Keratinocyte (primary cell): ENCODE data around the gene KLHL22. TPM values are rescaled to one million over a fixed set of nuclear protein-coding genes. Genes with fewer than 3 reads are reported as not detected.
A peak's percentile ranks its signal among the peaks of the same experiment; 100 is the strongest.

Experiments used
- DNase-seq: peaks from one replicate; pipeline ENCODE4 v3.0.0-alpha.2; 2011; ENCODE audit warnings: low read depth, missing footprints, low spot score
- FAIRE-seq: peaks from 2 replicates; lab custom pipeline; 2011; peaks lifted over from hg19 to GRCh38; lab: Jason Lieb, UNC
- H2AFZ ChIP-seq: 2 replicates; pipeline ENCODE4 v1.6.0; 2012; ENCODE audit warnings: low read length, control low read depth, inconsistent platforms; ENCODE audit not compliant: control insufficient read depth
- H3K27ac ChIP-seq: 2 replicates; pipeline ENCODE4 v1.5.1; 2011; ENCODE audit warnings: low read length; ENCODE audit not compliant: control insufficient read depth, insufficient read depth
- H3K27me3 ChIP-seq: 3 replicates; pipeline ENCODE4 v1.6.0; 2011; ENCODE audit warnings: low read length; ENCODE audit not compliant: control insufficient read depth, insufficient read depth; ENCODE audit errors: extremely low read depth
- H3K36me3 ChIP-seq, 2 experiments: 2 replicates in 1 of 2; 3 replicates in 1 of 2; pipeline ENCODE4 v1.5.1; 2011; ENCODE audit warnings: low read length in 2 of 2, mild to moderate bottlenecking in 1 of 2; ENCODE audit not compliant: control insufficient read depth in 2 of 2, insufficient read depth in 2 of 2; ENCODE audit errors: extremely low read depth in 1 of 2
- H3K4me1 ChIP-seq: 3 replicates; pipeline ENCODE4 v1.5.1; 2011; ENCODE audit warnings: low read length; ENCODE audit not compliant: control insufficient read depth, insufficient read depth; ENCODE audit errors: extremely low read depth
- H3K4me2 ChIP-seq: 3 replicates; pipeline ENCODE4 v1.6.0; 2011; ENCODE audit warnings: low read depth, low read length; ENCODE audit not compliant: control insufficient read depth, insufficient read depth; ENCODE audit errors: extremely low read depth
- H3K4me3 ChIP-seq, 3 experiments: fragments of 200-600 bp in 1 of 3; sonication (generic) in 1 of 3; 2 replicates in 2 of 3; 3 replicates in 1 of 3; pipeline ENCODE4 v1.5.1; 2011 to 2016; ENCODE audit warnings: low read length in 3 of 3, mild to moderate bottlenecking in 3 of 3, control low read depth in 2 of 3, inconsistent platforms in 1 of 3, low read depth in 1 of 3, mixed read lengths in 1 of 3, mixed run types in 1 of 3, moderate library complexity in 1 of 3; ENCODE audit not compliant: control insufficient read depth in 2 of 3, insufficient read depth in 2 of 3; ENCODE audit errors: extremely low read depth in 1 of 3
- H3K79me2 ChIP-seq: 2 replicates; pipeline ENCODE4 v1.6.0; 2012; ENCODE audit warnings: low read length; ENCODE audit not compliant: control insufficient read depth, insufficient read depth
- H3K9ac ChIP-seq: 3 replicates; pipeline ENCODE4 v1.6.0; 2011; ENCODE audit warnings: low read length; ENCODE audit not compliant: control insufficient read depth, insufficient read depth; ENCODE audit errors: extremely low read depth
- H3K9me1 ChIP-seq: 3 replicates; pipeline ENCODE4 v1.6.0; 2011; ENCODE audit warnings: low read length; ENCODE audit not compliant: control insufficient read depth, insufficient read depth; ENCODE audit errors: extremely low read depth
- H3K9me3 ChIP-seq: 2 replicates; pipeline ENCODE4 v1.5.1; 2012; ENCODE audit warnings: low read depth, low read length; ENCODE audit not compliant: control insufficient read depth
- H4K20me1 ChIP-seq: 3 replicates; pipeline ENCODE4 v1.6.0; 2011; ENCODE audit warnings: low read length; ENCODE audit not compliant: control insufficient read depth, insufficient read depth; ENCODE audit errors: extremely low read depth
- CTCF ChIP-seq, 3 experiments: IDR thresholded peaks in 1 of 3; conservative IDR thresholded peaks in 1 of 3; optimal IDR thresholded peaks in 1 of 3; 2 replicates in 2 of 3; 3 replicates in 1 of 3; pipeline versions ENCODE3 to v1.5.1; 2011; ENCODE audit warnings: low read length in 3 of 3, mild to moderate bottlenecking in 3 of 3, moderate library complexity in 2 of 3, control low read depth in 1 of 3, inconsistent platforms in 1 of 3; ENCODE audit not compliant: insufficient read depth in 2 of 3; ENCODE audit errors: extremely low read depth in 1 of 3
- EZH2 ChIP-seq: IDR thresholded peaks from one replicate; pipeline ENCODE4 v1.6.1; 2012; ENCODE audit warnings: inconsistent platforms, mild to moderate bottlenecking, low read length, moderate library complexity
- dilution Hi-C: fragments of 300-500 bp; cut with MboI; formaldehyde crosslinking; loops from one replicate; pipeline ENCODE4 v1.7.0; 2020; ENCODE audit warnings: low sequenced_read_pairs; ENCODE audit not compliant: extremely low pct_ligation_motif_present
- polyA plus RNA-seq, 5 experiments: library from polyadenylated mRNA; depleted of rRNA in 3 of 5; stranded (reverse) in 3 of 5; stranded (forward) in 1 of 5; unstranded in 1 of 5; fragments of >200 nt; gene quantifications; 1 replicate in 1 of 5; 2 replicates in 3 of 5; 3 replicates in 1 of 5; pipeline versions ENCODE4 v1.2.1 to v1.2.3, GENCODE V29; 2011 to 2012; ENCODE audit warnings: missing spikeins in 2 of 5, low read depth in 1 of 5, low replicate concordance in 1 of 5

KLHL22 gene
- polyA plus RNA-seq, 1 donor (not counting 4 experiments of a cell fraction or from before 2014, with no cell fraction given), result 9.3 TPM

GRCh38 chr22:20533095-20533878 is 37.7 kb upstream of the KLHL22 start:
- peak; percentile 67 for FAIRE-seq
- peaks cover 4% of the 10 kb centered on the region for H3K9me1 ChIP-seq
- peaks cover 16 to 34% of the 10 kb centered on the region in 2 experiments for H3K36me3 ChIP-seq
- H3K4me3 ChIP-seq, result no peak overlapping the region
- no peaks in the 10 kb centered on the region for H3K9me3 ChIP-seq
- no peak for TF ChIP-seq EZH2
- peak in 1 of 3 experiments; percentile 48 for TF ChIP-seq CTCF (optimal IDR thresholded peaks at IDR 0.05 in 1 of 3, IDR thresholded peaks at IDR 0.05 in 1 of 3, conservative IDR thresholded peaks at IDR 0.05 in 1 of 3; ENCODE audit: extremely low read depth in 1 of 3, insufficient read depth in 2 of 3, low read length in 3 of 3)
- peak overlapping the region; percentile 55 for H3K4me2 ChIP-seq
- H4K20me1 ChIP-seq, result peaks cover 3% of the 10 kb centered on the region
- H3K27ac ChIP-seq, result peak overlapping the region; percentile 96
- H3K79me2 ChIP-seq, result peaks cover 74% of the 10 kb centered on the region
- dilution Hi-C loops, result no loop called here
- peak overlapping the region; percentile 86 for H3K9ac ChIP-seq
- no peak for DNase-seq
- no peak overlapping the region for H2AFZ ChIP-seq
- H3K27me3 ChIP-seq, result no peaks in the 10 kb centered on the region
- peaks cover 54% of the 10 kb centered on the region for H3K4me1 ChIP-seq

GRCh38 chr22:20532256-20532993 is 36.8 kb upstream of the KLHL22 start:
- Histone ChIP-seq H4K20me1 (peaks cover 3% of the 10 kb centered on the region), H3K4me1 (peaks cover 54% of the 10 kb centered on the region)
- TF ChIP-seq CTCF (optimal IDR thresholded peaks at IDR 0.05 in 1 of 3, IDR thresholded peaks at IDR 0.05 in 1 of 3, conservative IDR thresholded peaks at IDR 0.05 in 1 of 3; ENCODE audit: extremely low read depth in 1 of 3, insufficient read depth in 2 of 3, low read length in 3 of 3) (no peak), EZH2 (no peak)

More at GRCh38 chr22:20532256-20532993, 36.8 kb upstream of the KLHL22 start:
- dilution Hi-C loops, result no loop called here
- Histone ChIP-seq H3K9me3 (no peaks in the 10 kb centered on the region), H3K27ac (peak overlapping the region; percentile 96), H3K4me3 (no peak overlapping the region), H3K9me1 (peaks cover 4% of the 10 kb centered on the region), H3K27me3 (no peaks in the 10 kb centered on the region), H2AFZ (no peak overlapping the region), H3K79me2 (peaks cover 72% of the 10 kb centered on the region), H3K4me2 (peak overlapping the region; percentile 59), H3K9ac (peak overlapping the region; percentile 86), H3K36me3 (peaks cover 20 to 32% of the 10 kb centered on the region in 2 experiments)
- FAIRE-seq (no peak), DNase-seq (no peak)
